ENCODE data around the gene XPNPEP1.

The XPNPEP1 gene

DNA sequence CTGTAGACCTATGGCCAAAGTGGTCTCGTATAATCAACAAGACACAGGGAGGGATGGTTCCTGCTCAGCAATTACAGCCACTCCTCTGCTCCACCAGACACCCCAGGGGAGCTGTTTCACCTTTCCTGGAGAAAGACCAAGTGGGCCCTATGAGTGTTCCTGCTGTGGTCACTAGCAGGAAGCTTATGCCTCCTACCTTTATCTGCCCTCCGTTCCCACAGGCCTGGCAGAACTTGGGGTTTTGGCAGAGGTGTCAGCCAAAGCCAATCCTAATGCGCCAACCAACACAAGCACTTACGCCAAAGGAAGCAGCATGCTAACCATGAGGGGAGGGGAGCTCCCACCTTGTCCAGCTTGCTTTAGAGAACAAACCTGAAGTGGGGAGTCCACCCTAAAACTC, 31.2 kb downstream of the XPNPEP1 start:
- H3K4me1 ChIP-seq (ENCODE audit: control insufficient read depth in 2 of 2, insufficient read depth in 1 of 2, low read depth in 1 of 2, low read length in 2 of 2) = peaks cover 8 to 34% of the 10 kb centered on the region in 2 donors
- WGBS, 2 donors (ENCODE audit: extremely low coverage in 2 of 2, insufficient read length in 2 of 2, insufficient replicate concordance in 1 of 2) = no CpG with 5 or more reads among the region's 4 CpGs

DNA sequence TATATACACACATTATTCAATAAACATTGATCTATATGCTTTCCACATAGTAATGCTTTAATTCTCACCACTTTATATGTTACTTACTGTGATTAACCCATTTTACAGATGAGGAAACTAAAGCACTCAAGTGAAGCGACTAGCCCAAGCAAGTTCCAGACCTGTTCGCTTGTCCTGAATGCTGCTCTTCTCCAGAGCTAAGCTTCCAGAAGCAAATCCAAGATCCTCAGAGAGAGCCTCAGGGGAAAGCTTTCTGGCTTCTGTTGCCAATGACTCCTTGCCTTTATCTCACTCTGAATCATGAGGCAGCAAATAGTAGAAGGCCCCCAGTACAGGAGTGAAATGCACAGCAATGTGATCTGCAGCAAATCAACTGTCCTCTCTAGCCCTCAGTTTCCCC, 32.2 kb downstream of the XPNPEP1 start:
- Histone ChIP-seq H3K4me1 (ENCODE audit: control insufficient read depth in 2 of 2, insufficient read depth in 1 of 2, low read depth in 1 of 2, low read length in 2 of 2) (peaks cover 8 to 36% of the 10 kb centered on the region in 2 donors), H3K18ac (ENCODE audit: low read length) (no peak overlapping the region), H3K9ac (ENCODE audit: low read depth, low read length, poor library complexity) (no peak overlapping the region), H3K23ac (ENCODE audit: low read depth, low read length, poor library complexity) (no peak overlapping the region), H3K4me2 (ENCODE audit: insufficient read depth, low read length, poor library complexity, severe bottlenecking) (no peak overlapping the region), H2BK120ac (ENCODE audit: low read depth, low read length) (no peak overlapping the region), H2BK15ac (ENCODE audit: low read length) (no peak overlapping the region), H3K4me3 (ENCODE audit: low read length in 2 of 2) (no peak overlapping the region), H3K36me3 (replicated peaks in 1 of 2; ENCODE audit: control insufficient read depth in 2 of 2, insufficient read depth in 2 of 2, low read length in 2 of 2) (peaks cover 2 to 47% of the 10 kb centered on the region in 2 donors), H2AFZ (ENCODE audit: low read length) (no peak overlapping the region), H2BK5ac (ENCODE audit: low read length) (no peak overlapping the region), H3K4ac (ENCODE audit: low read length) (no peak overlapping the region), H4K8ac (ENCODE audit: low read depth, low read length) (no peak overlapping the region), H3K9me3 (replicated peaks in 1 of 2; ENCODE audit: control insufficient read depth in 2 of 2, insufficient read depth in 1 of 2, low read depth in 1 of 2, low read length in 2 of 2) (peaks cover 0 to 3% of the 10 kb centered on the region in 2 donors), H3K27ac (replicated peaks; ENCODE audit: low read length) (no peak overlapping the region), H3K14ac (ENCODE audit: low read length) (no peak overlapping the region), H2AK5ac (ENCODE audit: low read depth, low read length) (no peak overlapping the region), H3K27me3 (ENCODE audit: control insufficient read depth in 3 of 3, insufficient read depth in 3 of 3, low read depth in 1 of 3, low read length in 3 of 3) (no peaks in the 10 kb centered on the region), H4K91ac (ENCODE audit: low read depth, low read length, poor library complexity) (no peak overlapping the region), H3K79me1 (ENCODE audit: low read depth, low read length) (no peaks in the 10 kb centered on the region), H2BK12ac (ENCODE audit: low read length) (no peak overlapping the region)
- DNase-seq (ENCODE audit: low spot score) = no peak
- WGBS, 2 donors (ENCODE audit: extremely low coverage in 2 of 2, insufficient read length in 2 of 2, insufficient replicate concordance in 1 of 2) = no CpG with 5 or more reads among the region's 2 CpGs

More for the DNA sequence above, 31.2 kb downstream of the XPNPEP1 start:
- H3K4ac ChIP-seq (ENCODE audit: low read length) = no peak overlapping the region
- H3K14ac ChIP-seq (ENCODE audit: low read length) = no peak overlapping the region
- no peak overlapping the region for H3K27ac ChIP-seq (replicated peaks; ENCODE audit: low read length)
- H2AFZ ChIP-seq (ENCODE audit: low read length) = no peak overlapping the region
- H3K4me2 ChIP-seq (ENCODE audit: insufficient read depth, low read length, poor library complexity, severe bottlenecking) = no peak overlapping the region
- DNase-seq (ENCODE audit: low spot score) = no peak
- H2AK5ac ChIP-seq (ENCODE audit: low read depth, low read length) = peak overlapping the region; percentile 59
- no peak overlapping the region for H2BK12ac ChIP-seq (ENCODE audit: low read length)
- H3K79me1 ChIP-seq (ENCODE audit: low read depth, low read length) = no peaks in the 10 kb centered on the region
- no peak overlapping the region for H3K23ac ChIP-seq (ENCODE audit: low read depth, low read length, poor library complexity)
- no peak overlapping the region for H3K4me3 ChIP-seq (ENCODE audit: low read length in 2 of 2)
- no peak overlapping the region for H4K91ac ChIP-seq (ENCODE audit: low read depth, low read length, poor library complexity)
- no peak overlapping the region for H2BK120ac ChIP-seq (ENCODE audit: low read depth, low read length)
- H2BK5ac ChIP-seq (ENCODE audit: low read length) = peak overlapping the region; percentile 67
- no peak overlapping the region for H3K9ac ChIP-seq (ENCODE audit: low read depth, low read length, poor library complexity)
- H3K27me3 ChIP-seq (ENCODE audit: control insufficient read depth in 3 of 3, insufficient read depth in 3 of 3, low read depth in 1 of 3, low read length in 3 of 3) = no peaks in the 10 kb centered on the region
- H3K18ac ChIP-seq (ENCODE audit: low read length) = peak overlapping the region; percentile 62
- H3K36me3 ChIP-seq (replicated peaks in 1 of 2; ENCODE audit: control insufficient read depth in 2 of 2, insufficient read depth in 2 of 2, low read length in 2 of 2) = peaks cover 0 to 37% of the 10 kb centered on the region in 2 donors
- peaks cover 0 to 3% of the 10 kb centered on the region in 2 donors for H3K9me3 ChIP-seq (replicated peaks in 1 of 2; ENCODE audit: control insufficient read depth in 2 of 2, insufficient read depth in 1 of 2, low read depth in 1 of 2, low read length in 2 of 2)
- H4K8ac ChIP-seq (ENCODE audit: low read depth, low read length) = no peak overlapping the region
- H2BK15ac ChIP-seq (ENCODE audit: low read length) = peak overlapping the region; percentile 70

DNA sequence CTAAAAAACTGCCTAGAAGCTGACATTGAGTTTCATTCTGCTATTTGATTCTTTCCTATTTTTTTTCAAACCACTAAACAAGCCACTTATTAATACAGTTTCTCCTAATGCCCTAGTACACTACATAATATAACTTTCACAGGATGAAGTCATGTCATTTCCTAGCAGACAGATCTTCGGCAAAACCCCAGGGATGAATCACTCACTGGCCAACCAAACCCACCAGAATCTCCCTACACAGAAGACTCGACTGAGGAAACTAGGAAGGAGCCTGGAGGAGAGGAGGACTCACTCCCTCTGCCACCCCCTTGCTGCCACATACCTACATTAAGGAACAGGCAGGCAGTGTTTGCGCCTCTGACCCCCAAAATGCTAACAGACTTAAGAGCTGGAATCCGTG, 33.4 kb downstream of the XPNPEP1 start:
- H3K79me1 ChIP-seq (ENCODE audit: low read depth, low read length) = no peaks in the 10 kb centered on the region
- H3K27ac ChIP-seq (replicated peaks; ENCODE audit: low read length) = no peak overlapping the region
- no peak overlapping the region for H3K4me2 ChIP-seq (ENCODE audit: insufficient read depth, low read length, poor library complexity, severe bottlenecking)
- no peak overlapping the region for H3K4ac ChIP-seq (ENCODE audit: low read length)
- H4K91ac ChIP-seq (ENCODE audit: low read depth, low read length, poor library complexity) = no peak overlapping the region
- H4K8ac ChIP-seq (ENCODE audit: low read depth, low read length) = no peak overlapping the region
- H2AFZ ChIP-seq (ENCODE audit: low read length) = no peak overlapping the region
- H3K4me1 ChIP-seq (ENCODE audit: control insufficient read depth in 2 of 2, insufficient read depth in 1 of 2, low read depth in 1 of 2, low read length in 2 of 2) = peaks cover 8 to 26% of the 10 kb centered on the region in 2 donors
- H3K14ac ChIP-seq (ENCODE audit: low read length) = no peak overlapping the region
- H3K23ac ChIP-seq (ENCODE audit: low read depth, low read length, poor library complexity) = no peak overlapping the region
- no peak for DNase-seq (ENCODE audit: low spot score)
- no peak overlapping the region for H2AK5ac ChIP-seq (ENCODE audit: low read depth, low read length)
- no peaks in the 10 kb centered on the region for H3K27me3 ChIP-seq (ENCODE audit: control insufficient read depth in 3 of 3, insufficient read depth in 3 of 3, low read depth in 1 of 3, low read length in 3 of 3)
- H2BK12ac ChIP-seq (ENCODE audit: low read length) = no peak overlapping the region
- no peak overlapping the region for H2BK120ac ChIP-seq (ENCODE audit: low read depth, low read length)
- WGBS, 2 donors (ENCODE audit: extremely low coverage in 2 of 2, insufficient read length in 2 of 2, insufficient replicate concordance in 1 of 2) = no CpG with 5 or more reads among the region's 4 CpGs
- H3K36me3 ChIP-seq (replicated peaks in 1 of 2; ENCODE audit: control insufficient read depth in 2 of 2, insufficient read depth in 2 of 2, low read length in 2 of 2) = peaks cover 4 to 59% of the 10 kb centered on the region in 2 donors
- no peak overlapping the region for H3K18ac ChIP-seq (ENCODE audit: low read length)
- H2BK15ac ChIP-seq (ENCODE audit: low read length) = no peak overlapping the region
- peaks cover 0 to 3% of the 10 kb centered on the region in 2 donors for H3K9me3 ChIP-seq (replicated peaks in 1 of 2; ENCODE audit: control insufficient read depth in 2 of 2, insufficient read depth in 1 of 2, low read depth in 1 of 2, low read length in 2 of 2)
- no peak overlapping the region for H3K9ac ChIP-seq (ENCODE audit: low read depth, low read length, poor library complexity)
- no peak overlapping the region for H3K4me3 ChIP-seq (ENCODE audit: low read length in 2 of 2)
- no peak overlapping the region for H2BK5ac ChIP-seq (ENCODE audit: low read length)

DNA sequence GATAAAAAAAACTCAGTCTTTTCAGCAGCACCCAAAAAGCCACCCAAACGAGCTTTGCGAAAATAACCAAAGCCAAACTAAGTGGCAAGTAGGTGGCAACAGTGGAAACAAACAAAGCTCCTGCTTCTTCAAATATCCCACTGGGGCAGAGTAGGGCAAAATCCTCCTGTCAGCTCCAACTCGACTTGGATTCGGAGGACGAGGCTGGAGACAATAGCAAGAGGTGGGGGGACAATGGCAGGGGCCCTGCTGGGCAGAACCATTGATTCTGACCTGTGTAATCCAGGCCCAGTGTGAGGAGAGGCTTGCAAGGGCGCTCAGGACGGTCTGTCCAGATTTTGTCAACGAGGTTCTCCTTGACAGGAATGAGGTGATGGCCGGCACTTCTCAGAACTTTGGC, 35.5 kb downstream of the XPNPEP1 start:
- H3K27me3 ChIP-seq (ENCODE audit: control insufficient read depth in 3 of 3, insufficient read depth in 3 of 3, low read depth in 1 of 3, low read length in 3 of 3) = no peaks in the 10 kb centered on the region
- no peak overlapping the region for H2AFZ ChIP-seq (ENCODE audit: low read length)
- H3K36me3 ChIP-seq (replicated peaks in 1 of 2; ENCODE audit: control insufficient read depth in 2 of 2, insufficient read depth in 2 of 2, low read length in 2 of 2) = peaks cover 4 to 71% of the 10 kb centered on the region in 2 donors
- H2AK5ac ChIP-seq (ENCODE audit: low read depth, low read length) = no peak overlapping the region
- H2BK5ac ChIP-seq (ENCODE audit: low read length) = no peak overlapping the region
- no peaks in the 10 kb centered on the region for H3K79me1 ChIP-seq (ENCODE audit: low read depth, low read length)
- H2BK12ac ChIP-seq (ENCODE audit: low read length) = no peak overlapping the region
- no peak overlapping the region for H2BK120ac ChIP-seq (ENCODE audit: low read depth, low read length)
- no peak overlapping the region for H3K14ac ChIP-seq (ENCODE audit: low read length)
- no peak overlapping the region for H4K91ac ChIP-seq (ENCODE audit: low read depth, low read length, poor library complexity)
- WGBS, 2 donors (ENCODE audit: extremely low coverage in 2 of 2, insufficient read length in 2 of 2, insufficient replicate concordance in 1 of 2) = no CpG with 5 or more reads among the region's 9 CpGs
- no peak overlapping the region for H3K23ac ChIP-seq (ENCODE audit: low read depth, low read length, poor library complexity)
- no peak overlapping the region for H3K4ac ChIP-seq (ENCODE audit: low read length)
- no peak overlapping the region for H3K4me3 ChIP-seq (ENCODE audit: low read length in 2 of 2)
- H3K4me1 ChIP-seq (ENCODE audit: control insufficient read depth in 2 of 2, insufficient read depth in 1 of 2, low read depth in 1 of 2, low read length in 2 of 2) = peaks cover 8 to 18% of the 10 kb centered on the region in 2 donors
- no peak overlapping the region for H3K9ac ChIP-seq (ENCODE audit: low read depth, low read length, poor library complexity)
- peaks cover 0 to 3% of the 10 kb centered on the region in 2 donors for H3K9me3 ChIP-seq (replicated peaks in 1 of 2; ENCODE audit: control insufficient read depth in 2 of 2, insufficient read depth in 1 of 2, low read depth in 1 of 2, low read length in 2 of 2)
- no peak overlapping the region for H3K27ac ChIP-seq (replicated peaks; ENCODE audit: low read length)
- no peak overlapping the region for H4K8ac ChIP-seq (ENCODE audit: low read depth, low read length)
- no peak for DNase-seq (ENCODE audit: low spot score)
- no peak overlapping the region for H2BK15ac ChIP-seq (ENCODE audit: low read length)
- H3K18ac ChIP-seq (ENCODE audit: low read length) = no peak overlapping the region
- no peak overlapping the region for H3K4me2 ChIP-seq (ENCODE audit: insufficient read depth, low read length, poor library complexity, severe bottlenecking)
